NCI-H524 treated with DMSO at 0.1 percent for 48 hours (cell line): ENCODE results near the gene STING1.
"Not testable (repeated sequence)": the region's sequence is repeated elsewhere in the genome, so short reads cannot be mapped to it uniquely, and the experiment has no call there.

Experiments
- DNase-seq: peaks from one replicate; lab custom pipeline; 2025; lab: John Stamatoyannopoulos, UW

The STING1 gene

GRCh38 chr5:139482050-139482889, at the start of gene STING1:
STING1 (minus strand) TSS chr5:139482758; CDS start chr5:139481704, 1,054 bp downstream.
- no peak for DNase-seq

- DNase-seq = no peak
Measured at GRCh38 chr5:139531772-139532169, 49.2 kb upstream of the STING1 start.

- DNase-seq = not testable (repeated sequence)
Measured at GRCh38 chr5:139530079-139530478, 47.5 kb upstream of the STING1 start.

- DNase-seq = not testable (repeated sequence)
Measured at GRCh38 chr5:139528695-139529094, 46.1 kb upstream of the STING1 start.

DNA sequence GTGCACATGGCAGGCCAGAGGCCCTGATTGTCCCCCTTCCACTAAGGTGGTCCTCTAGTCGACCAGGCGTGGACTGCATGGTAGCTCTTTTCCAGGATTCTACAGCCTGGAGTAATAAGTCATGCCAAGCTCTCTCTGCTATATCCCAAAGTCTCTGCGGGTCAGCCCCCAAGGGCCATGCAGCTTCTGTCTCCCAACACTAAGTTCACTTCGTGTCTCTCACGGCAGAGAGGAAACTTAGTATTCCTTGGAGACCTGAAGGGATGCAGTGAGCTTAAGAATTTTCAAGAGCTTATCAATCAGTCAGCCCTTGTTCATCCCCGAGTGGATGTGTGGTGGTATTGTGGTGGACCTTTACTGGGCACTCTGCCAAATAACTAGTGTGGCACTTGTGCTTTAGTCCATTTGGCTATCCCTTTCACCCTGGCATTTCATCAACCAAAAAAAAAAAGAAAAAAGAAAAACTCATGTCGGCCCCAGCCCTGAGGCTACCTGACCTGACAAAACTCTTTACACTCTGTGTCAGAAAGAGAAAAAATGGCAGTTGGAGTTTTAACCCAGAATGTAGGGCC, 45.4 kb upstream of the STING1 start:
- not testable (repeated sequence) for DNase-seq

- DNase-seq = not testable (repeated sequence)
Measured at GRCh38 chr5:139527090-139527470, 44.5 kb upstream of the STING1 start.

- DNase-seq = not testable (repeated sequence)
Measured at GRCh38 chr5:139526309-139527089, 43.9 kb upstream of the STING1 start.

DNA sequence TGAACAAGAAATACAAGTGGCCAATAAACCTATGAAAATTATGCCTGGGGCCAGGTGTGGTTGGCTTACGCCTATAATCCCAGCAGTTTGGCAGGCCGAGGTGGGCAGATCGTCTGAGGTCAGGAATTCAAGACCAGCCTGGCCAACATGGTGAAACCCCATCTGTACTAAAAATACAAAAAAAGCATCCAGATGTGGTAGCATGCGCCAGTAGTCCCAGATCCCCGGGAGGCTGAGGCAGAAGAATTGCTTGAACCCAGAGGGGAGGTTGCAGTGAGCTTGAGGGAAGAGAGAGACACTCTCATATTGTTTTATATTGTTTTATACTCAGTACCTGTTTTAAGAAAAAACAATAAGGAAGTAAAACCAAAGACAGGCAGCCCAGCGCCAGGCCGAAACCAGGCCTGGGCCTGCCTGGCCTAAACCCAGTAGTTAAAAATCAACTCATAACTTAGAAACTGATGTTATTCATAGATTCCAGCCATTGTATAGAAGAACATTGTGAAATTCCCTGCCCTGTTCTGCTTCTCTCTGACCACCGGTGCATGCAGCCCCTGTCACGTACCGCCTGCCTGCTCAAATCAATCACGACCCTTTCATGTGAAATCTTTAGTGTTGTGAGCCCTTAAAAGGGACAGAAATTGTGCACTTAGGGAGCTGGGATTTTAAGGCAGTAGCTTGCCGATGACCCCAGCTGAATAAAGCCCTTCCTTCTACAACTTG, 43.2 kb upstream of the STING1 start:
- DNase-seq = not testable (repeated sequence)

DNA sequence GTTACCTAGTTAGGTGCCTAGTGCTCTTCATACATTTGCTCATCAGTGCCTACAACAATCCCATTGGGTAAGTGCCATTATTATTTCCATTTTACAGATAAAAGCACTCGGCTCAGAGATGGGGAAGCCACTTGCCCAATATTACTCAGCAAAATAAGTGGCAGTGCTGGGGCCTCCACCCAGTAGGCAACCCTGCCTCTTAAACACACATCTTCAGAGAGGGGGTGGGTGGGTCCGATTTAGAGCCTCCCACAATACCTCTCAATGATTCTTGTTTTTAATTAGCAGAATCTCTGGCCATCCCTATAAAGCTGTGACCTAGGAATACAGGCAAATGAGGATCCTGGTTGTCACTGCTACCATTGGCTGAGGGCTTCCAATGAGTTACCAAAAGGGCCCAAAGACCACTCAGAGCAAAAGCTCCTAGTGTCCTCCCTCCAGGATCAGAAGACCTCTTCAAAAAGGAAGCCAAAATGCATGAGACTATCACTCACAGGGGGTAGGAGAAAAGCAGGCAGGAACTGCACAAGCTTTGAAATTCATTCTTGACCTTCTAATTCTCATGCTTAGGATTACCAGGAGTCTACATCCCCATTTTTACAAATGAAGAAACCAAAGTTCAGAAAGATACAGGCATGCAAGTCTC, 42.5 kb upstream of the STING1 start:
- DNase-seq = no peak

- DNase-seq = no peak
Measured at GRCh38 chr5:139524446-139524845, 41.9 kb upstream of the STING1 start.

GRCh38 chr5:139523635-139524445, 41.3 kb upstream of the STING1 start:
- DNase-seq = no peak

DNA sequence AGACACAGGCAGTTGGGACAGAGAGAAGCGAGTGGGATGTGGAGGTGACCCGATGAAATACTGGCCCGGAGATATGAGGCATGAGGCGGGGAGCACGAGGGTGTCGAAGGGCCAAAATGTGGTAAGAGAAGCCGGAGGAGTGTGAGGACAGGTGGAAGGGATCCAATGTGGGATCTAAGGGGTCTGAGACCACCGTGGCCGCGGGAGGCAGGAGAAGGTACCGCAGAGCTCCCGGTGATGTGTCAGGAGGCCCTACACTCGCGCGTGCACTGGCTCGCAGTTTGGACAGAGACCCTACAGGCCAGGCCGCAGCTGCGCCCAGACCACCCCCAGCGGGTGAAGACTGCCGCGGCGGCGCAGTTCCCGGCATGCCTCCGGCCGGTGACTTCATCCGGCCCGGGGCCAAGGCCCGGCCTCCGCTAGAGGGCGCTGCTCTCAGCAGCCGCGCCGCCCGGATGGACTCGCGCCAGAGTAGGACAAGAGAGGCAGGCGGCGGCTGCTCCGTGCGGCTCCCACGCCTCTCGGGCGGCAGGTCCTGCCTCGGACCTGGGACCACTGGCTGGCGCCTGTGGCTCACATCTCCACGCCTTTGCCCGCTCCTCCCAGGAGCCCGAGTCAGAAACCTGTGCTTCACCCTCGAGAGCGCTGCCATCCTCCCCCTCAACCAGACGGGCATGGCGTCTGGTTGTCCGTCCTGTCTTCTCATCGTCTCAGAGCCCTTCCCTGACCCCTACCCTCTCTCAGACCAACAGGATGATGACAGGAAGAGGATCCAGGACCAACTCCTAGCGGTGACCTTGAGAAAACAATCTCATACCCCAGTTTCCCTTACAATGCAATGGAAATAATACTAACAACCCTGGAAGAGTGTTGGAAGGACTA, 35.4 kb upstream of the STING1 start:
- no peak for DNase-seq

- no peak for DNase-seq
Measured at GRCh38 chr5:139514486-139514856, 31.9 kb upstream of the STING1 start.

DNA sequence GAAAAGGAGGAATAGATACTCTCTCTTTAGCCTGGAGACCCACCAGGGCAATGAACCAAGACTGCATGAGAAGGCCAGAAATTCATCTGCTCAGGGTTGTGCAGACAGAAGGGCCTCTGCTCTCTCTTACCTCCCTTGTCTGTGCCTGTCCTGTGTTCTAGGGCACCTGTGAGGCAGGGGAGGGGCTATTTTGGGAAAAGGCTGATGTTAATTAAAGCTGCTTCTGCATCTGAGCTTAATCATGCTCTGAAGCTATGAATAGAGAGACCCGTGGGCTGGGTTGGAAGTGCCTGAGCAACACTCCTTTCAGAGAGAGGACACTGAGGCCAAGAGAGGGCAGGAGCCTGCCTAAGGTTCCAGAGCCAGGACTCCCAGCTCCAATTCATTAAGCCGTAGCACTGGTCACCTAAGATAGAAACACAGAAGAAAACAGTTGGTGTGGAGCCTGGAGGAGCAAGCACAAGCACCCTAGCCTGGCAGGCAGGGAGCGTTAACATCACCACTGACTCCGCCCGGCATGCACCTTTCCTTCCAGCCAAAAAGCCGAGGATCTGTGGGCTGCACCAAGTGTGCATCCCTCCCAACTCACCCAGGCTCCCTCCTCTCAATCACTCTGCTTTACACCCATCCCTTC, 31.4 kb upstream of the STING1 start:
- DNase-seq = no peak

- peak; percentile 9 for DNase-seq
Measured at GRCh38 chr5:139513434-139513833, 30.9 kb upstream of the STING1 start.

- no peak for DNase-seq
Measured at GRCh38 chr5:139512786-139513390, 30.3 kb upstream of the STING1 start.

GRCh38 chr5:139504722-139505121, 22.2 kb upstream of the STING1 start:
- not testable (repeated sequence) for DNase-seq

- DNase-seq = not testable (repeated sequence)
Measured at GRCh38 chr5:139503879-139504278, 21.3 kb upstream of the STING1 start.
